Activated CD8-positive, alpha-beta memory T cell treated with anti-CD3 and anti-CD28 coated beads for 1 hour (primary cell): ENCODE data around the gene PRDM12.

Experiments
- DNase-seq, 2 donors: peaks; one replicate each; pipeline ENCODE4 v3.0.0-alpha.2; 2020; ENCODE audit warnings: low read depth in 1 of 2; ENCODE audit errors: extremely low read depth in 1 of 2

Gene PRDM12

DNA sequence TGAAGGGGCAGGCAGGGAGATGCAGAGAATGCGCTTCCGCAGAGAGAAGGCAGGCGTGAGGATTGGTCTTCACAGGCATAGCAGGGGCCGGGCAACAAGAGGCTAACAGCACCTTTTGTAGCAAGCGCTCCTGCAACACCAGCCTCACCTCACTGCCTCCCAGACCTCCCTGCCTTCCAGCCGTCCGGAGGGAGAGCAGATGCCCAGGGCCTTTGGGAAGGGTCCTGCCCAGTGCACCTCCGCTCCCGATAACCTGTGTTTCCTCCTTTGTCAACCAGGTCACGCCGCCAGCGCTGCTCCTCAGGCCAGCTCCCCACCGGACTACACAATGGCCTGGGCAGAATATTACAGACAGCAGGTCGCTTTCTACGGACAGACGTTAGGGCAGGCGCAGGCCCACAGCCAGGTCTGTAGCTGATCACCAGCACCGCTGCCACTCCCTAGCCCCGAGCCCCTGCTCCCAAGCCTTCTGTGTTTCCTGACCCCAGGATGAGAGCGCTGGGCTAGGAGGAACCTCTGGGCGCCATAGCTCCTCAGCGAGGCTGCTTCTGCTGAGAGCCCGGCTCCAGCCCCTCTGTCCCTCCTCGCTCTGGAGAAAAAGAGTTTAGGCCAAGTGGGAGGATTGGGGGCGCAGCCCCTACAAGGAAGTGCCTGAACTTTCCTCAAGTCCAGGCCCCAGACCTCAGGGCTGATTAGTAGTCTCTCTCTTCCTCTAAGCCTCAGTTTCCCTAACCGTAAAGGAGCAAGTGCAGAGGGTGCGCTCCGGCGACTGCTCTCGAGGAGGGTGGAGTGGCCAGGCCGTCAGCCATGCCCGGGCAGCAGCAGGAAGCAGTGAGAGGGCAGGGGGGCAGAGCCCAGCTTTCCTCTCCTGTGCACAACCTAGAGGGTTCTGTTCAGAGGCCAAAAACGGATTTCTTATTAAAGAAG lies 28.4 kb upstream of the PRDM12 start:
- DNase-seq, result no peak

DNA sequence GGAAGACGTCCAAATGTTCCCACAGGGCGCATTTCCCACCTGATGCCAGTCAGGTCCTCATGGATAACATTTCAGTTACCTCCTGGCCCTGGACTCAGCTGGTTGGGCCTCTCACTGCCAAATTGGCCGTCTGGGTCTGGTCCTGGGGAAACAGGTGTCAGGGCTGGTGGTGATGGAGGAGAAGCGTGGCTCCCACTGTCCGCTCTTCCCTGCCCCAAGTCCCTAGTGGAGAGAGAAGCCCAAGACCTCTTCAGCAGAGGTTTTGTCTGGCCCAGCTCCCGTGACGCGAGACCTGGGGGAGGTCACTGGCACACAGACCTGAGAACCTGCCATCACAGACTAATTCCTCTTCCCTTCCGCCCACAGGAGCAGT lies 27.8 kb upstream of the PRDM12 start:
- DNase-seq, result no peak

DNA sequence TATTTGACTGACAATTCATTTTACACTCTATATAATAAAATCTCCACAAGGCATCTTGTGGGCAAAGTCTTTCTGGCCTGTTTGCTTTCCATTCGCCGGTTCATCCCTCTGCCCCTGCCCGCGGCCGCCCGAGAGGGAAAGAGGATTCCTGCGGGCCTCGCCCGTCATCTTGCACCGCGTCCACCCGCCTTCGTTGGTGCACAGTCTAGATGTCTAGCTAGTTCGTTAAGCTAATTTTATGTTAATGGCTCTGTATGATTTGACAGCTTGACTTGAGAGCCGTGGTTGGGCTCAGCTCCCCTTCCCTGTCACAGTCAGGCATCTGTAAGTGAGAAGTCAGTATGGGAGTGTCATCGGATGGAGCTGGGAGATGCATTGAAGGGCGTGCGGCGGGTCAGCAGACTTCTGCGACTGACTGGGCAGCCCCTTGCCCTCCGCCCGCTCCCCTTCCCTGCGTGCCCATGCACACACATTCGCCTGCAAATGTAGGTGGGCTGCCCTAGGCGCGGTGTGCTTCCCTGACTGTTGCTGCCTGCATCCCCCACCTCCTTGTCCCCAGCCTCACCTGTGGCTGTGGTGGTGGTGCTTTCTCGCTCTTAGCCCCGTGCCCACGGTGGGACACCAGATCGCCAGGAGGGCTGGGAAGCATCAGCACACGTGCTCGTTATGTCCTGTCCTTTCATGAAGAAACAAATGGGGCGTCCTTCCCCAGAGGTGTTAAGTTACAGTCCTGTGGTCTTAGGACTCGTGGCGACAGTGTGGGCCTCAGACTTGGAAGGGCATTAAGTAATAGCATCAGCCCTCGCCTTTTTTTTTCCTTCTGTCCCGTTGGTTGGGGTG lies 25.9 kb upstream of the PRDM12 start:
- no peak for DNase-seq

DNA sequence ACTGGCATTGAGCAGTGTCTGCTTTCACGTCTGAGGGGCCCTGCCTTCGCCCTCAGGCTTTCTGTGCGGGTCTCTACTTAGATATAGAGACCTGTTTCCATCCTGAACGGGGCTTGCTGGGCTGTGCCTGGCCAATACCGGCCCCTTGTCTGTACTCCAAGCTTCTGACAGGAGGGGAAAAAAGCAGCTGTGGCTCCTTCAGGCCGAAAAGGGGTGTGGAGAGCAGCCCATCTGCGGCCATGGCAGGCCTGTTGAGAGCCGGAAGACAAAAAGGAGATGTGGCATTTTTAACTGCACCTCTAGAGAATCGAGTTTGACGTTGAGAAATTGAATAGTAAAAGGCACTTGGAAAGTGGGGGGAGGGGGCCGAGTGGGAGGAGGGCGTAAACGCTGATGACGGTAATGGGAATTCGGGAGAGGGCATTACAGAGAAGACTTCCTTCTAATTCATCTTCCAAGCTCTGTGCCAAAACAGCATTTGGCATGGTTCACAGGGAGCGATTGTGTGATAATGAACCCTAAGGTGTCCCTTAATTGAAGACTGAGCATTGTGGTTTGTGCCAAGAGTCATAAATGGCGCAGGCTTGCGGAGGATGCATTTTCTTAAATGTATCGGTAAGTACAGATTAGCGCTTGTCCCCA lies 25.1 kb upstream of the PRDM12 start:
- DNase-seq, result no peak

DNA sequence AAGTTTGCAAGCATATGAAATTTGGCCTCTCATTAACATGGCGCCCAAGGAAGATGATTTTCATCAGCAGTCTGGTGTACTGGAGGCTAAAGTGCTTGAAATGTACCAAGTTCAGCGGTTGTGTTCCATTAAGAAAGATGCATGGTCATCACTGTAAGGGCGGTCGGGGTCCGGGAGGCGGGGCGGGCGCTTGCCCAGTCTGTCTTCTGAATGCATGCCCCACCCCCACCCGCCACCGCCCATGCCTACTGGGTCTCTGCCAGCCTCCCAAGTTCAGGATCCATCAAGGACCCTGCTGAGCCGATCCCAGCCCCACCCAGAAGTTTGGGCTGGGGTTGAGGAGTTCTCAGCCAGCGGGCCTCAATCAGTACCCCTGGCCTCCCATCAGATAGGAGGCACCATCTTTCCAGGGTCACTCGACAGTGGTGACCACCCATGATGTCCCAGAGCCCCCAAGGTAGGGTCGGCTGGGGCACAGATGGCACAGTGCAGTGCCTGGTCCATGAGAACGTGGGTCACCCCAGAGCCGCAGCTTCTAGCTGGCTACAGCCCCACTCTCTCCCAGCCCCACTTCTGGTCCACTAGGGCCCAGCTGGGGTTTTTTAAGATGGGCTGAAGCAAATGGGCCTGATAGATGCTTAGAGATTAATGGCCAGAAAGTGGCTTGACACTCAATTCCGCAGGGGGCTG lies 24.4 kb upstream of the PRDM12 start:
- DNase-seq, result no peak

DNA sequence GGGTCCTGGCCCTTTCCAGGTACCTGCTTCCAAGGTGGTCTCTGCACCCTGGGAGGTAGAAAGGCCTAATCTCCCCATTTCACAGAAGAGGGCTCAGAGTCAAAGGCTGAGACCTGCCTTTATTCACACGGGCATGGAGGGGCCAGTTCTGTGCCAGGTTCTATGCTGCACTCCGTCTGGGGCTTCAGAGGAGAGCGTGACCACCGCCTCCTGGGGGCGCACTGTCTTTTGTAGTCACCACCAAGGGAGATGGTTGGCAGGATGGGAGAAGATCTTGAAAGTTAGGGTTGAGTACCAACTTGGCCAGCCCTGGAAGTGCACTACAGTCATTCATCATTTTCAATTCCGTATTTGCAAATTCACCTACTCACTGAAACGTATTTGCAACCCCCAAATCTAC lies 23.7 kb upstream of the PRDM12 start:
- DNase-seq, result no peak

DNA sequence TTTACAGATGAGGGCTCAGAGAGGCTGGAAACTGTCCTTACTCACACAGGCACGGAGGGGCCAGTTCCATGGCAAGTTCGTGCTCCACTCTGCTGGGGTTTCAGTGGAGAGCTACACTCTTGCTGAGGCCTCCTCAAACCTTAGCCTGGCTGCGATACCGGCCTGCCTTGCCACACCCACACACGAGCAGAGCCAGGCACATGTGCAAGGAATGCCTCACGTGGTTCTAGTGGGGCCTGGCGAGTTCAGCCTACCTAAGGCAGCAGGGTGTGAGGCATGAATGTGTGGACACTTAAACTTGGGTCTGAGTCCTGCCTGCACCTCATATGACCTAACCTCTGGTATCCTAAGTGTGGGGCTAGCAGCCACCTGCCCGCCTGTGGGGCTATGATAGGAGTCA lies 21.5 kb upstream of the PRDM12 start:
- DNase-seq, result no peak

DNA sequence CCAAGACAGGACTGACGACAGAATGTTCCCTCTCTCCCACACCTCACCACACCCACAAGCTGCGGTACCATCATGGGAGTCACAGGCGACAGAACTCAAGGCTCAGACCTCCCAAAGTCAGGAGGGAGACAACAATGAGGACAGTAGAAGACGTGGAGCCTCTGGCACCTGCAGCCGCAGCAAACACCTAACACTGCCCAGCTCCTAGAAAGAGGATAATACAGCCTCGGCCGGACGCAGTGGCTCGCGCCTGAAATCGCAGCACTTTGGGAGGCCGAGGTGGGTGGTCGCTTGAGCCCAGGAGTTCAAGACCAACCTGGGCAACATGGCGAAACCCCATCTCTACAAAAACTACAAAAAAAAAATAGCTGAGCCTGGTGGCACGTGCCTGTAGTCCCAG lies 13.2 kb upstream of the PRDM12 start:
- DNase-seq, result no peak

DNA sequence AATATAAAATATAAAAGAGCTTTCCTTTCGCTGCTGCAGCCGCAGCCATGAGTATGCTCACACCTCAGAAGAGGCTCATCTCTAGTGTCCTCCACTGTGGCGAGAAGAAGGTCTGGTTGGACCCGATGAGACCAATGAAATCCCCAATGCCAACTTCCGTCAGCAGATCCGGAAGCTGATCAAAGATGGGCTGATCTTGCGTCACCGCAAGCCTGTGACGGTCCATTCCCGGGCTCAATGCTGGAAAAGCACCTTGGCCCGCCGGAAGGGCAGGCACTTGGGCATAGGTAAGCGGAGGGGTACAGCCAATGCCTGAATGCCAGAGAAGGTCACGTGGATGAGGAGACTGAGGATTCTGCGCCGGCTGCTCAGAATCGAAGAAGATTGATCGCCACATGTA lies 12.6 kb upstream of the PRDM12 start:
- no peak for DNase-seq

DNA sequence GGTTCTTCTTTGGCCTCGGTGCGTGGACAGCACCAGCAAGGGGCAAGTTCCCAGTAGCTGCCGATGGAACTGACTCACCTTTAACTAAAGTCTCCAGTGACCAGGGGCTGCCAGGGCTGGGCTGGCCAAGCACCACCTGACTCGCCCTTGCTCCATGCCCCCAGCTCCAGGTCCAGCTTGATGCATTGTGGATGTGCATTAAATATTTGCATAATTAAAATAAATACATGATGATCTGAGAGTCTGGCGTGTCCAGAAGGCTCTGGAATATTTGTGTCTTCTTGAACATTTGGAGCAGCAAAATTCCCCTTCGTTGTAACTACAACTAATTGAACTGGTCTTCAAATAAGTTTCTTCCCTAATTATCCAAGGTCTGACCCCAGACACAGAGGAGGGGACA lies 9.5 kb upstream of the PRDM12 start:
- DNase-seq, result no peak

DNA sequence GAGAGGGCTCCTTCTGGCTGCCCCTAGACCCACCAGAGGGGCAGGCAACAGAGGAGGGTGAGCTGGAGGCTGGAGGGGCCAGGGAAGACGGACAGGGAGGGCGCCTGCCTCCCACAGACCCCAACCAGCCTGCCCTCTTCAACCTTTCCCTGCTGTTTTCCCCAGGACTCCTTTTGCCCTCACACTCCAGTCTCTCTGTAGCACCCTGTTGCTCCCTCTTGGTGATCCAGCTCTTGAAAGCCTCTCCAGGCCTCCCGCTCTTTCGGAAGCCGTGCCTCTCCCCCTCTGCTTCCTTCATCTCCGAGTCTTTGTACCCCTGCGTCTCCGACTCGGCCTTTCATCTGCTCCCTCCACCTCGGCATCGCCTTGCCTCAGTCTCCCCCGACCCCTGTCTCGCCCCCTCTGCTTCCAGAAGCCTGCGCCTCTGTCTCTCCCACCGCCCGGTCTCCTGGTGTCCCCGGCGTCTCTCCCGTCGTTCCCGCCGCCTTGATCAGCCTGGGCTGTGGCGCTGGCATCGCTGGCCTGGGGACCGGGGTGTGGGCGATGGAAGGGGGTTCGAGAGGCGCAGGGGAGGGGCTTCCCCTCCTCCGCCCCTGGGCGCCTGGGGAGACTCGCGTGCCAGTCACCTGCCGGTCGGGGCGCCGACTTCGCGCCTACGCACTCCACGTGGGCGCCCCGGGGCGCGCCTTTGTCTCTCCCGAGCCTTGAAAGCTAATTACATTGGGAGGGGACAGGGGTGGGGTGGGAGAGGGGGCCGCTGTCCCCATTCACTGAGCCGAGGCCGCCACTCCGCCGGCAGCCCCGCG lies 5.3 kb upstream of the PRDM12 start:
- DNase-seq, result no peak

DNA sequence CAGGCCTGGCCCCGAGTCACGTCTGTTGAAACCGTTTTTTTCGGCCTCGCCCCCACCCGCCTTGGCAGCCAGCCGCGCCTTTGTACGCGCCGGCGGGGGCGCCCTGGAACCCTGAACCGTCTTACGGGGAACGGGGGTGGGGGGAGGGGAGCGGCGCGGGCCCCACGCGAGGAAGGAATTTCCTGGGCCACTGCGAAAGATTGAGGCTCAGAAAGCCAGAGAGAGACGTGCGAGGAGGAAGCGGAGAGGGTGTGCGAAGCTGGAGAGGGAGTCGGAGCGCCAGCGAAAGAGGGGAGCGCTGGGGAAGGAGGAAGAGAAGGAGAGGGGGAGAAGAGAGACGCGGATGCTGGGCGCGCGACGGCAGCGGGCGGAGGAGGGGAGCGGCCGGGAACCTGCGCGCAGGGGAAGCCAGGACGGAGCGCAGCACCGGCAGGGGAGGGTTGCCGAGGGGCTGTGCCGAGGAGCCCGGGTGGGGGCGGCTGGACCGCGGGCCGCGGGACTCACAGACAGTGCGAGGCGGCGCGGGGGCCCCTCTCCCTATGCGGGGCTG lies 4.6 kb upstream of the PRDM12 start:
- DNase-seq, result no peak

DNA sequence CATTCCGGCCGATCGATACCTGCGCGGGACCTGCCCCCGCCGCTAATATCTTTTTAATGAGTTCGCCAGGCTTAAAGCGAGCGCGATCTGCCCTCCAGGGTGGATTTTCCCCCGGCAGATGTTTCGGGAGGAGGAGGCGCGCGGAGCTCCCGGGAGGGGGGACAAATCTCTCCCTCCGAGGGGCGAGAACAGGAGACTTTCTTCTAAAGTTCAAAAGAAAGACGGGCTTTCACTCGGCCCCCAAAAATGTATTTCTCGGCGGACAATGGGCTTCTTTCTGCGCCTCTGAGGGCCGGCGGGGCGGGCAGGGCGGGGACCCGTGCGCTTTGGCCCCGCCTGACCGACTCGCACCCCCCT lies 4.1 kb upstream of the PRDM12 start:
- DNase-seq, result no peak

DNA sequence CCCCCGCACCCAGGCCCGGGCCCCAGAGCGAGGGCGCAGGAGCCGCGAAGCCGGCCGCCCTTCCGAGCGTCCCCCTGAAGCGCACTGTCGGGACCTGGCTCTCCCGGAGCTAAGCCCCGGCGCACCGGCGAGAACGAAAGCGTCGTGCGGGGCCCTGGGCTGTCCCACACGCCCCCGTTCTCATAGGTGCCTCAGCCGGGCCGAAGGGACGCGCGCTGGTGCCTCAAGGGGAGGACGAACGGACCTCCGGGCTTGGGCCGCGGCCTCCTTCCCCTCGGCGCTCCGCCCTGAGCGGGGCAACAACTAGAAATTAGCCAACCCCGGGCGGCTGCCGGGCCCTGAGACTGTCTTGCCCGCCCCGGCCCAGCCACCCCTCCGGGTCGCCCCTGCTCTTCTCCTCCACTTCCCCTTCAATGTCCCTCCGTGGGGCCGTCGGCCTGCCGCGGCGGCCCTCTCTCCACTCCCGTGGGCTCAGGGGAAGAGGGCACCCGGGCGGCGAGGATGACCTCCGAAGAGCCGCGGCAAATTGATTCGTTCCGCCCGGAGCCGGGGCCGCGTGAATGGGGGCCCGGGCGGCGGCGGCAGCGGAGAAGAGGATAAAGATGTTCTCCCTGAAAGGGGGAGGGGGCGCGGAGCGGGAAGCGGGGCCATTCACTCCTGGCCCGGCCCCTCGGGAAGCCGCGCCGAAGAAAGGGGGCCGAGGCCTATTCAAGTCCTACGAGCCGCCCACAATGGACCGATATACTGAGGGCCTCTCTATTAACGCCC lies 3.5 kb upstream of the PRDM12 start:
- no peak for DNase-seq

DNA sequence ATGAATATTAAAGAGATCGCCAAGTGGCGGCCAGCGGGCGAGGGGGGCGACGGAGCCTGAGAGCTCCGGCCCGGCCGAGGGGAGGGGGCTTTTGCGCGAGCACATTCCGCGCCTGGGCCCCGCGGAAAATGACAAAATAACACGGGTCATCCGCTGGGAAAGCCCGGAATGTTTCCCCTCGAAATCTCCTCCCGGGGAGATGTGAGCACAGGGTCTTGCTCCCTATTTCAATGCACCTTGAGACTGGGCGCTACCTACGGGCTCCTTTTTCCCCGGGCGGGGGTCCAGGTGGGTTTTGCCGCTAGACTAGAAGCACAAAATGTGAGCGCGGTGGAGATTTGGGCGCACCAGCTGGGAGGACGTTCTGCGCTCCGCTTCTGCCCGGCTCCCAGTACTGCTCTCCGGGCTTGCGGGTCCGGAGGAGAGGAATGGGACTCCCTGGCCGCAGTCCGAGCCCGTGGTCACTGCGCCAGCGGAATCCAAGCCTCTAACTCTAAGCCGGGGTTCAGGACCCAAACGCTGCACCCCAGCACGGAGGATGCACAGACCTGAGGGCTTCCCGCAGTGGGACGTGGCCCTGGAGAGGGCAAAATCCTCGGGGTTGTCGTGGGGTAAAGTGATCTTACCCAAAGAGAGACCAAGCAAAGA lies 2.8 kb upstream of the PRDM12 start:
- DNase-seq, result no peak

DNA sequence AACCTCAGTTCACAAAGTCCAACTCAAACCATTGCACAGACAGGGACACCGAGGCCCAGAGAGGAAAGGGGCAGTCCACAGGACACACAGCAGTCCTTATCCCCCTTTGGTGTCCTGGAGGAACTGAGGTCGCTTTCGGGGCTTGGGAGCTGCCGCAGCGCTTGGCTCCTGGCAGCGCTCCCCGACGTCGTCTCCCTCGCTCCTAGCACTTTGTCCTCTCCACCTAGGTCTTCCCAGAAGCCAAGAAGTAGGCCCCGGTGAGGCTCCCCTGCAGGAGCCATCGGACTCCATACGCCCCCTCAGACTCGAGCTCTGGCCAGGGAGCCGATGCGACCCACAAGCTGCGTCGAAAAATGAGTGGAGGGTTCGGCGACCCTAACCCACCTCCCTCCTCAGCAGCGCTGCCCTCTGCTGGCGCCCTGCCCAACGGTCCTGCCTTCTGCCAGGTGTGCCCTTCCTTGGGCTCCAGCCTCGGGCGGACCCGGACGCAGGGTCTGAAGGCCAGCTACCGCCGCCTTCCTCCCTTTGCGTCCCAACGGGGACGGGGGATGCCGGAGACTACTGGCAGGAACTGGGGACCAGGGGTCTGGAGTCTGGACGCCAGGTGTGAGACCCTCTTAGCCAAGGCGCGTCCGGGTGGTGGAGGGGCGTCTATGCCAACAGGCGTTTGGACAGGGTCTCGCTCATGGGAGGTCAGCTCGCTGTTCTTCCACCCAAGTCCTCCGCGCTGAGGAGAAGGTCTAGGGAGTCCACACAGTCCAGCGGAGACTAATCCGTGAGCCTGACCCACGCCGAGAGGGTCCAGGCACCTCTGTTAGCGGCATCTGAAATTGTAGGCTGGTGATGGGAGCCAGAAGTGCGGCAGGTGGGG lies 2.1 kb upstream of the PRDM12 start:
- DNase-seq, result no peak

DNA sequence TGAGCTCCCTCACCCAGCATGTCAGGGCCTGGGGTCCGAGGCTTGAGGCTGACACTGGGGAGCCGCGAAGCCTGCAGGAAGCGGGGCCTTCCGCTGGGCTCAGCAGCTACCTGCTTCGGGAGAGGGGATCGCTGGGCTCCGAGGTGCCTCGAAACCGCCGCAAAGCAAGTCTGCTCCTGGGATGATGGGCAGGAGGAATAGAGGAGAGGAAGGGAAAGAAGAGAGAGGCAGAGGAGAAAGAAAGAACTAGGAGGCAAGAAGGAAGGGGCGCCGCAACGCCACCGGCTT lies 1.5 kb upstream of the PRDM12 start:
- no peak for DNase-seq
